ENCODE data around the gene KCNE4. TPM values are rescaled to one million over a fixed set of nuclear protein-coding genes. Genes with fewer than 3 reads are reported as not detected.

Gene KCNE4
- total RNA-seq, 2 experiments from 2014 or later: not detected

DNA sequence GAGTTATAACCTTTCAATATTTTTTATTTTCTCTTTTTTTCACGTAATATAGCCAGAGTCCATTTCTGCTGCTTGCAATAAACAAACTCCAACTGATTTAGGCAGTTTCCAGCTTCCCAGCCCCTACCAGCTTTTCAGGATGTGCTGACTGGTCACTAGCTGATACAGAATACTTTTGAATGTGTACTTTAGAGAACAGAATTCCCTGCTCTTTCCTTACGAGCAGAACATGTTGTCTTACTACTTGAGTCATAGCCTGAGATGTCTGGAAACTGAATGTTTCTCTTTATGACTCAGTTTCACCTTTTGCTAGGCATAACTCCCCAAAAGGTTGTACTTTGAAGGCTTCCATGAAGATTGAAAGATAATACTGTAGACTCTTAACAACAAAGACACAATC lies 44.5 kb upstream of the KCNE4 start:
- CTCF ChIA-PET: no interaction called here
- Histone ChIP-seq H3K27ac (ENCODE audit: low read depth in 1 of 2, low read length in 2 of 2) (no peak overlapping the region), H3K27me3 (ENCODE audit: control insufficient read depth in 1 of 2, insufficient read depth in 2 of 2, low read length in 2 of 2) (peaks cover 3 to 5% of the 10 kb centered on the region in 2 experiments), H3K4me3 (ENCODE audit: low read length) (no peak overlapping the region), H3K4me1 (ENCODE audit: insufficient read depth, low read length) (no peaks in the 10 kb centered on the region), H3K36me3 (ENCODE audit: insufficient read depth, low read length) (no peaks in the 10 kb centered on the region), H3K9me3 (ENCODE audit: control insufficient read depth in 1 of 2, insufficient read depth in 1 of 2, low read length in 2 of 2) (no peaks in the 10 kb centered on the region)
- Mint-ChIP-seq H3K4me1 (ENCODE audit: low read depth) (no peaks in the 10 kb centered on the region), H3K9me3 (no peaks in the 10 kb centered on the region), H3K27me3 (peaks cover 17% of the 10 kb centered on the region), H3K27ac (no peak overlapping the region), H3K4me3 (no peak overlapping the region), H3K36me3 (ENCODE audit: low read depth) (no peaks in the 10 kb centered on the region)
- POLR2A ChIA-PET: no interaction called here
- TF ChIP-seq CTCF (IDR thresholded peaks at IDR 0.05): no peak
- intact Hi-C loops (cut with DNase I, micrococcal nuclease): no loop called here
- no peak for ATAC-seq (ENCODE audit: poor library complexity)
- DNase-seq: no peak

GRCh38 chr2:223008162-223008561 lies 43.8 kb upstream of the KCNE4 start:
- Histone ChIP-seq H3K4me1 (ENCODE audit: insufficient read depth, low read length) (no peaks in the 10 kb centered on the region), H3K4me3 (ENCODE audit: low read length) (no peak overlapping the region), H3K27ac (ENCODE audit: low read depth in 1 of 2, low read length in 2 of 2) (no peak overlapping the region), H3K9me3 (ENCODE audit: control insufficient read depth in 1 of 2, insufficient read depth in 1 of 2, low read length in 2 of 2) (no peaks in the 10 kb centered on the region), H3K36me3 (ENCODE audit: insufficient read depth, low read length) (no peaks in the 10 kb centered on the region), H3K27me3 (ENCODE audit: control insufficient read depth in 1 of 2, insufficient read depth in 2 of 2, low read length in 2 of 2) (peaks cover 3 to 5% of the 10 kb centered on the region in 2 experiments)
- TF ChIP-seq CTCF (IDR thresholded peaks at IDR 0.05): no peak
- Mint-ChIP-seq H3K27ac (no peak overlapping the region), H3K4me1 (ENCODE audit: low read depth) (no peaks in the 10 kb centered on the region), H3K4me3 (no peak overlapping the region), H3K36me3 (ENCODE audit: low read depth) (no peaks in the 10 kb centered on the region), H3K9me3 (no peaks in the 10 kb centered on the region), H3K27me3 (peaks cover 13% of the 10 kb centered on the region)
- POLR2A ChIA-PET: no interaction called here
- intact Hi-C loops (cut with DNase I, micrococcal nuclease): no loop called here
- ATAC-seq (ENCODE audit: poor library complexity) (no peak), DNase-seq (no peak)
- CTCF ChIA-PET: no interaction called here

GRCh38 chr2:223008956-223009355 lies 43.0 kb upstream of the KCNE4 start:
- CTCF ChIA-PET: no interaction called here
- Mint-ChIP-seq H3K4me1 (ENCODE audit: low read depth) (no peaks in the 10 kb centered on the region), H3K36me3 (ENCODE audit: low read depth) (no peaks in the 10 kb centered on the region), H3K27ac (no peak overlapping the region), H3K27me3 (peaks cover 5% of the 10 kb centered on the region), H3K9me3 (no peaks in the 10 kb centered on the region), H3K4me3 (no peak overlapping the region)
- POLR2A ChIA-PET: no interaction called here
- Histone ChIP-seq H3K36me3 (ENCODE audit: insufficient read depth, low read length) (no peaks in the 10 kb centered on the region), H3K27ac (ENCODE audit: low read depth in 1 of 2, low read length in 2 of 2) (no peak overlapping the region), H3K4me3 (ENCODE audit: low read length) (no peak overlapping the region), H3K27me3 (ENCODE audit: control insufficient read depth in 1 of 2, insufficient read depth in 2 of 2, low read length in 2 of 2) (peaks cover 3 to 5% of the 10 kb centered on the region in 2 experiments), H3K9me3 (ENCODE audit: control insufficient read depth in 1 of 2, insufficient read depth in 1 of 2, low read length in 2 of 2) (no peaks in the 10 kb centered on the region), H3K4me1 (ENCODE audit: insufficient read depth, low read length) (no peaks in the 10 kb centered on the region)
- DNase-seq (no peak), ATAC-seq (ENCODE audit: poor library complexity) (no peak)
- intact Hi-C loops (cut with DNase I, micrococcal nuclease): no loop called here
- TF ChIP-seq CTCF (IDR thresholded peaks at IDR 0.05): no peak
